HG03520 (cell line): ENCODE measurements around the gene EGR1.
A peak's percentile ranks its signal among the peaks of the same experiment; 100 is the strongest.
"Not testable (repeated sequence)": the region's sequence is repeated elsewhere in the genome, so short reads cannot be mapped to it uniquely, and the experiment has no call there.

Experiments
- ATAC-seq: cut with Tn5 transposase; IDR thresholded peaks from one replicate; pipeline ENCODE4 v1.9.1; 2021; ENCODE audit warnings: mild to moderate bottlenecking, moderate library complexity; ENCODE audit not compliant: unreplicated experiment

Gene EGR1

GRCh38 chr5:138468966-138469539 is 3.8 kb downstream of the EGR1 start:
- no peak for ATAC-seq

DNA sequence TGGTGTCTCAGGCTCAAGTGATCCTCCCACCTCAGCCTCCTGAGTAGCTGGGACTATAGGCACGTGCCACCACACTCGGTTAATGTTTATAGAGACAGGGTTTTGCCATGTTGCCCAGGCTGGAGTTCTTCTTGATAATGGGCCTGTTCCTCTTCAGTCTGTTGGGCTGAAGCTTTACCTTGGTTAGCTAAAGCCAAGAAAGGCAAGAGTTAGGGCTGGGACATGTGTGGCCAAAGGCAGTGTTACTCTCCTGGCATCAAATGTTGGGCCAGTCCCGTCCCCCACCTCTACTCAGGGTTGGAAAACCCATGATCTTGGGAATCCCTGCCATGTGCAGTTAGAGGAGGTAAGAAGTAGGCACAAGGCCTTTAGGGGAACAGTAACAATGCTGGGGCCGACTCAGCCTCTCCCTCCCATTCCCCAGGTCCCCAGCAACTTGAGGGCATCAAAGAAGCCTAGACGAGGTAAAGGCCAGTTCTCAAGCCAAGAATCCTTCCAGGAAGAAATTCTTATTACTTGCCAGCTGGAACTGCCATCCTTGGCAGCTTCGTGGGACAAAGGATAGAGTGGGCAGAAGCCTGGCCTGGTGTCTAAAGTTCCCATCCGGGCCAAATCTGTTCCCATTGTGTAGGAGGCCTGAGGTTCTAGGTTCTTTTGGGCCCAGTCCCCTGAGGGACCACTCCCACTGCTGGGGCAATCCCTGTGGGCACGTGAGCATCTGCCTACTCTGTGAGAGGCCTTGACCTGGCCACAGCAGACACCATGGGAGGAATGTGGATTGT is 4.5 kb downstream of the EGR1 start:
- ATAC-seq, result no peak

GRCh38 chr5:138470322-138471051 is 5.2 kb downstream of the EGR1 start:
- ATAC-seq, result no peak

GRCh38 chr5:138471052-138471361 is 5.7 kb downstream of the EGR1 start:
- no peak for ATAC-seq

DNA sequence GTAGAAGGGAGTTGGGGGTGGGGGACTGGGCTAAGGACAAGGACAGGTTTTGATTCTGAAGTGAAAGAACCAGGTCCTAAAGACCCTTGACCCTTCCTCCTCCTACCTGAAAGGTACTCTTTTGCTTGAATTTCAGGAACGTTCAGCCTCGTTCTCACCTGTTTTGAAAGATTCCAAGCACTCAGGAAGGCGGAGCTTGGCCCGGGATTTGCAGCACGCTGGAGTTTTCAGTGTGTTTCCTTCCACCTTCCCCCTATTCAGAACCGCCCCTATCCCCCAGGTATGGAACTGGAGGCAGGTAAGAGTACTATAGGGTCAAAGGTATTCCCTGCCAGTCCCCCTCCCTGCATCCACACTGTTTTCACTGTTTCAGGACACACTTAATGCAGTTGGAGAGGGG is 7.1 kb downstream of the EGR1 start:
- ATAC-seq, result no peak

DNA sequence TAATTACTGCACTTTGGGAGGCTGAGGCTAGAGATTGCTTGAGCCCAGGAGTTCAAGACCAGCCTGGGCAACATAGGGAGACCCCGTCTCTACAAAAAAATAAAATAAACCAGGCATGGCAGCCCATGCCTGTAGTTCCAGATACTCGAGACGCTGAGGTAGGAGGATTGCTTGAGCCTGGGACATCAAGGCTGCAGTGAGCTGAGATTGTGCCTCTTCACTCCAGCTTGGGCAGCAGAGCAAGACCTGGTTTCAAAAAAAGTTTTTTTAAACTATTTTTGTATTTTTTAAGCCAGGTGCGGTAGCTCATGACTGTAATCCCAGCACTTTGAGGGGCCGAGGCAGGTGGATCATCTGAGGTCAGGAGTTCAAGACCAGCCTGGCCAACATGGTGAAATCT is 7.9 kb downstream of the EGR1 start:
- not testable (repeated sequence) for ATAC-seq

GRCh38 chr5:138476918-138477317 is 11.6 kb downstream of the EGR1 start:
- no peak for ATAC-seq

GRCh38 chr5:138482638-138483037 is 17.4 kb downstream of the EGR1 start:
- no peak for ATAC-seq

- ATAC-seq, result no peak
Measured at GRCh38 chr5:138488481-138488945, 23.2 kb downstream of the EGR1 start.

DNA sequence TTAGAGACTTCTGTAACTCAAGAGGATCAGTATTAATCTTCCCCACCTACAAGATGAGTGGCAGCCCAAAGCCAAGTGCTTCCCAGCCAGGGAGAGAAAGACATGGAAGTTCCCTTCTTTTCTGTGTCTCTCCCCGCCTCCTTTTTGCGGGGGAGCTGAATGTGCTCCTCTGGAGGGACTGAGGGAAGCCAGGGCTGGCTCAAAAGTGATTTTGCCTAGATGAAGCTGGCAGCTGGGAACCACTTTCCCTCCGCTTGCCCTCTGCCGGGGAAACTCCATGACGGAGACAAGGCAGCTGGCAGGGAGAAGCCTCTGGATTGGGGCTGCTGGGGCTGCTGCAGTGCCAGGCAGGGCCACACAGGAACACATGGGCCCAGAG is 24.4 kb downstream of the EGR1 start:
- no peak for ATAC-seq

DNA sequence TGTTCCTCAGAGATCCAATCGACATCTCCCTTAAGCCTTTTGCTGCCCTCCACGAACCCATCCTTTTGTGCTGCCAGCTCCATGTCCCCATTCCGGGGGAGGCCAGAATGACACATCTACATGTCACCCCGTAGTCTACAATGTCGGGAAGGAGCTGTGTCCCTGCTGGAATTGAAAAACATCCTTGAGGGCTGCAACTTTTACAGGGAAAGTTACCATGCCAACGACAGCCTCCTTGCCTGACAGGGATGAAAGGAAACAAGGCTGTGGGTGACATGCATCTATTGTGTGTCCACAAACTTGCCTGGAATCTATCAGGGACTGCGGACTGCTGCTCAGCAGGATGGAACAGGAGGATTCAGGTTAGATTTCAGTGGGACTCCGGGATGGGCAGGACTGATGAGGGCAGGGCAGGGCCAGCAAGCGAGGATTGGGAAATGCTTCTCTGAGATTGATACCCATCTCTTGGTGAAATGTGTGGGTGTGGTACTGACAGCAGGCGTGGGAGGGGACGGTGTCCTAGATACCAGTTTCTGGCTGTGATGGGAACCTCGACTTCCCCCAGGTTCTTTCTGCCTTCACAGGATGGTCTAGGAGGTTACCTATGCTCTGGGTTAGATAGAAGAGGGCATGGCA is 25.5 kb downstream of the EGR1 start:
- ATAC-seq, result no peak

GRCh38 chr5:138491284-138491648 is 26.0 kb downstream of the EGR1 start:
- ATAC-seq, result no peak

- peak; percentile 99 for ATAC-seq
Measured at GRCh38 chr5:138491669-138492559, 26.6 kb downstream of the EGR1 start.

DNA sequence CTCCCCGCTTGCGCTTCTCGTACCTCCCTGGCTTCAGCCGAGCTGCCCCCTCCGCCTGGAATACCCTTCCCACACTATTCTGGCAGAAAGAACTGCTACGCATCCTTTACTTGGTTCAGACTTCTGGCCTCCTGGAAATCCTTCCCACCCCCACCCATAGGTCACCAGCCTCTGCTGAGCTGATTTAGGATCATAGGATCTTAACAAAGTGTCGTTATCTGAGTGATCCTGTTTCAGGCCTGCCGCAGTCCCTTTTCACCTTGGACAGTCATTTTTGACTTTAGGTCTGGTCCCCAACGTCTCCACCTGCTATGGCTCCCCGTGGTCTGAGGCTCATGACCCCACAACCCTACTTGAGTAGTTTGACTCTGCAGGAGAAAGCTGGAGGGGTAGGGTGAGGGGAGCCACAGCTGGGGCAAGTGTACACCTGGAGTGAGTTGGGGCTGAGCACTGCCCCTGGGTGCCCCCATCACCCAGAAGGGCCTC is 27.3 kb downstream of the EGR1 start:
- ATAC-seq, result no peak

GRCh38 chr5:138495351-138495750 is 30.1 kb downstream of the EGR1 start:
- no peak for ATAC-seq

DNA sequence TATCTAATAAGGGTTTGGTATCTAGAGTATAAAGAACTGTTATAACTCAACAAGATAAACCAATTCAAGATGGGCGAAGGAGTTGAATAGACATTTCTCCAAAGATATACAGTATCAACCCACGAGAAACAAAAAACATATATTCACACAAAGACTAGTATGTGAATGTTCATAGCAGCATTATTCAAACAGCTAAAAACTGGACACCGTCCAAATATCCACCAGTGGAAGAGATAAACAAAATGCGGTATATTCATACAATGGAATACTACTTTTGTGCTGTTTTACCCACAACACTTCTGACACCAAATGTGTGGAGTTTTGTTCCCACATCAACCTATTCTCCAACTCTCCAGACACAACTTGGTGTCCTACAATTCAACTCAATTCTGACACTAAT is 33.1 kb downstream of the EGR1 start:
- ATAC-seq, result no peak

GRCh38 chr5:138502121-138502520 is 36.8 kb downstream of the EGR1 start:
- ATAC-seq, result no peak

DNA sequence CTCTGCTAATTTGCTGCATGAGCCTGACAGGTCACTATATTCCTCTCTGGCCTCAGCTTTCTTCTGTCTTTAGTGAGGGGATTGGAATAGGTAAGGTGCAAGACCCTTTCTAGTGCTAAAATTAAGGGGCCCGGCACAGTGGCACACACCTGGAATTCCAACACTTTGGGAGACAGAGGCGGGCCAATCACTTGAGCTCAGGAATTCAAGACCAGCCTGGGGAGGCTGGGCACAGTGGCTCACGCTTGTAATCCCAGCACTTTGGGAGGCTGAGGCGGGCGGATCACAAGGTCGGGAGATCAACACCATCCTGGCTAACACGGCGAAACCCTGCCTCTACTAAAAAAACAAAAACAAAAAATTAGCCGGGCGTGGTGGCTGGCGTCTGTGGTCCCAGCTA is 37.2 kb downstream of the EGR1 start:
- ATAC-seq, result no peak

DNA sequence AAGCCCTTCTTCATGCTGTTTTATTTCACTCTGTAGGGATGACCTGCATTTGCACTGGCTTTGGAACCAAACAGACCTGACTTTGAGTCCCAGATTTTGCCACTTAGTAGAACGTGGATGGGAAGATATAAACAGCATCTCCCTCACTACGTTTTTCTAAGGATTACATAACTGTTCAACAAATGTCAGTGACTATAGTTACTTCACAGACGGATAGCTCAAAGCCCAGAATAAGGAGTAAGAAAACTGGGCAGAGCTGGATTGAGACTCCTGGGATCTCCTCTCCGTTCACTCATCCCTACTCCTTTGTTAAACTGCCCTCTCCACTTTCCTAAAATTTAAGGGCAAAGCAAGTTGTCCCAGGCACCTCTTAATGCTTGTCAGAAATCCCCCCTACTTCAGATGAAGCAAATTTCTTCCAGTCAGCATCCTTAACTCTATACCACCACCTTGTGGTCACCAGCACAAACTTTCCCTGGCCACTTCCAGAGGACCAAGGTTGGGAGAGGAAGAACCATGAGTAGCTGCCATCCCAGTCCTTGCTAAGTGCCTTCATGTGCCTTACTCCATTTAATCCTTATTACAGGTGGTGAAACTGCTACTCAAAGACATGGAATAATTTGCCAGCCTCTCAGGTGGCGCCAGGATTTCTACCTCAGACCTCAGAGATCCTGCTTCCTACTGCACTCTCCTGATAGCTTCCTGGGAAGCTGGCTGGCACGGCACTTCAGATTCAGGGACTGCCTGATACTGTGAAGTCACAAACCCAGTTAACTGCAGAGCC is 38.4 kb downstream of the EGR1 start:
- no peak for ATAC-seq

DNA sequence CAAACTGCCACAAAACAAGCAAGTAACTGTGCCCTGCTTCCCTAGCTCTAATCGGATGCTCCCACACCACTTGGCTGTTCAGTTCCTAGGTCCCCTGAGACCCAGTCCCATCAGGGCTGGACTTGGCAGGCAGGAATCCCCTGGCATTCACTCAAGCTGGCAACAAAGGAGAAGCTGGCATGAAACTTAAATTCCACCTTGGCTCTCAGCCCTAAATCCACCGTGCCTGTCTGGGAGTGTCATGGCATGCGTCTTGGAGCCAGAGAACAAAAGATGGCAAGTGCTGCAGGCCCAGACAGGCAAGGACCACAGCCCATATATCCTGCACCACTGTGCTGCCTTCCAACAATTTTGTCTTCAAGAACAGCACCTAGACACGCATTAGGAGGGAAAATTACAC is 39.5 kb downstream of the EGR1 start:
- ATAC-seq, result no peak
